Occipital lobe (tissue), 2 donors: ENCODE data around the gene NF2. TPM values are rescaled to one million over a fixed set of nuclear protein-coding genes. Genes with fewer than 3 reads are reported as not detected.
A peak's percentile ranks its signal among the peaks of the same experiment; 100 is the strongest.
"Not testable (repeated sequence)": the region's sequence is repeated elsewhere in the genome, so short reads cannot be mapped to it uniquely, and the experiment has no call there.

Source experiments
- DNase-seq: peaks from one replicate; lab custom pipeline; 2025; lab: John Stamatoyannopoulos, UW
- total RNA-seq: library from RNA; depleted of rRNA; stranded (reverse); fragments of >200 nt; gene quantifications from one replicate; pipeline ENCODE4 v1.2.3, GENCODE V29; 2014

NF2 gene
- 41.6 TPM for total RNA-seq

DNA sequence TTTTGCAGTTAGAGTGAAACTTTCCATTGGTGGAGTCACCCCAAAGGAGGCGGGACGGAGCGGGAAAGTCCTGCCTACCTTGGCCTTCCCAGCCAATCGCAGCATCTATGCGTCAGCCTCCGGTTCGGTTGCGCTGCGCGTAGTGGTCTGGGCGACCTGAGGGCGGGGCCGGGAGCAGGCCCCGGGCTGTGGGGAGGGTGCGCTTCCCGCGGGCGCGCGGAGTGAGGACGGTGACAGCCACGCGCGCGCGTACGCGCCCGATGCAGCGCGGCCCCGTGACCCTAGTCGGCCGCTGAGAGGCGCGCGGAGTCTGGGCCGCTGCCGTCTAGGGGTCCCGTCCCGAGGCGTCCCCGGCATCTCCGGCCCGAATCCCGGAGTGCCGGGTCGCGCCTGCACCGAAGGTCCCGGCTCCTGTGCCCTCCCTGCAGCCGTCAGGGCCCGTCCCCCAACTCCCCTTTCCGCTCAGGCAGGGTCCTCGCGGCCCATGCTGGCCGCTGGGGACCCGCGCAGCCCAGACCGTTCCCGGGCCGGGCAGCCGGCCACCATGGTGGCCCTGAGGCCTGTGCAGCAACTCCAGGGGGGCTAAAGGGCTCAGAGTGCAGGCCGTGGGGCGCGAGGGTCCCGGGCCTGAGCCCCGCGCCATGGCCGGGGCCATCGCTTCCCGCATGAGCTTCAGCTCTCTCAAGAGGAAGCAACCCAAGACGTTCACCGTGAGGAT is at the start of gene NF2:
TSS of gene NF2 (plus strand) at position 276 of the 718 bp plus-strand sequence. CDS start at position 642, 366 bp downstream.
- DNase-seq: peak; percentile 100

- DNase-seq: no peak
These were observed 48.3 kb upstream of the NF2 start for GRCh38 chr22:29555065-29555644.

- no peak for DNase-seq
These were observed 44.4 kb upstream of the NF2 start for GRCh38 chr22:29559030-29559429.

- DNase-seq: no peak
These were observed 43.6 kb upstream of the NF2 start for GRCh38 chr22:29559853-29560252.

- no peak for DNase-seq
These were observed 39.6 kb upstream of the NF2 start for GRCh38 chr22:29563652-29564460.

DNA sequence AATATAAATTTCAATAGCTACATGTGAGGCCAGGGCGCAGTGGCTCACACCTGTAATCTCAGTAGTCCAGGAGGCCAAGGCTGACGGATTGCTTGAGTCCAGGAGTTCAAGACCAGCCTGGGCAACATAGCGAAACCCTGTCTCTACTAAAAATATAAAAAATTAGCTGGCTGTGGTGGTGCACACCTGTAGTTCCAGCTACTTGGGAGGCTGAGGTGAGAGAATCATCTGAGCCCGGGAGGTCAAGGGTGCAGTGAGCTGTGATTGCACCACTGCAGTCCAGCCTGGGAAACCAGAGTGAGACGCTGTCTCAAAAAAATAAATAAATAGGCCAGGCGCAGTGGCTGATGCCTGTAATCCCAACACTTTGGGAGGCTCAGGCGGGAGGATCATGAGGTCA is 36.9 kb upstream of the NF2 start:
- DNase-seq: not testable (repeated sequence)

DNA sequence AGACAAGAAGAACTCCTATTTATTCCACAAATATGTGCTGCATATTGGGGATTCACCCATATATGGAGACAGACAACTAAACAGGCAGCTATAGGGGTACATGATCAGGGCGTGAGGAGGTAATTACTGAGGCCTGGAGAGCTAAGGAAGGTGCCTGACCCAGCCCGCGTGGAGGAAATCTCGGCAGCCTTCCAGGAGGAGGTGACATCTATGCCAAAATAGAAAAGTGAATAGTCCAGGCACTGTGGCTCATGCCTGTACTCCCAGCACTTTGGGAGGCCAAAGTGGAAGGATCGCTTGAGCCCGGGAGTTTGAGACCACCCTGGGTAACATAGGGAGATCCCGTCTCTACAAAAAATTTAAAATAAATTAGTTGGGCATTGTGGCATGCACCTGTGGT is 36.1 kb upstream of the NF2 start:
- DNase-seq: no peak

GRCh38 chr22:29569011-29569678 is 34.3 kb upstream of the NF2 start:
- DNase-seq: no peak

DNA sequence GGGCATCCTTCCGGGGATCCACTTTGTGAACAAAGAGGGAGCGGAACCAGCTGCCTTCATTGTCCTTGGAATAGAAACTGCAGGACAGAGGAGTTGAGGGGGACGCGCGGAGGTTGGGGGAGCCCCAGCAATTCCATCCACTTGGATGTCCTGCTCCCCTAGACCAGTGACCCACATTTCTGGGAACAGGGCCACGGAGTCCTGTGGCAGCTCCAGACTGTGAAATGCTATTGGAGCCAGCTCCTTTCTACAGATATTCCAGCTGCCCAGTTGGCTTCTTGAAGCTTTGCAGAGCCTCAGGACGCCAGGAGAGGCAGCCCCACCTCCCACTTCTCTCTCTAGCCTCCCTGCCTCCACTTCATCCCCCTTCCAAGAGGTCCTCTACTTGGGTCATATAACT is 33.0 kb upstream of the NF2 start:
- DNase-seq: no peak

DNA sequence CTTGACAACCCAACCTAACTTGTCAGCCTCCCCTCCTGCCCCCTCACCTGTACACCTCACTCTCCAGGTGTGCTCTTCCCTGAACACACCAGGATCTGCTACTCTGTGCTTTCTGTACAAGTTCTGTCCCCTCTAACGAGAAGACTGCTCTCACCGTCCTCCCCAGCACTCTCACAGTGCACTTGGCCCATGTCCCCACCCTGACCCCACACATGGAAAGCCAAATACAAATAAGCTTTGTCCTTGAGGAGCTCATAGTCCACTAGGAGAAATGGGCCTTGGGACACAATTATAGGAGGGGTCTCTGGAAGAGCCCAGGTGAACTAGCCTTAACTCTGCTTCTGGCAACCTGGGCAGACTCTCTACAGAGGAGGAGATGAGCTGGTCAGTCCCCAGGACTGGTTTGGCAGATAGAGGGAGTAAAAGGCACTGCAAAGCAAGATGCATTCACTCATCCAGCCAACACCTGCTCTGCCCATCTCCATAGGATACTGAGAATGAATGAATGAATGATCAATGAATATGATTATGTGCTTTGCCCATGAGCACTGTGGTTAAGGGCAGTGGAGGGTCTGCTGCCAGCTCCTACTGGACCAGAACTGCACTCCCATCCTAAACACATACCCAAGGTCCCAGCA is 32.4 kb upstream of the NF2 start:
- no peak for DNase-seq

- DNase-seq: no peak
These were observed 28.5 kb upstream of the NF2 start for GRCh38 chr22:29574762-29575450.

GRCh38 chr22:29578462-29579200 is 24.8 kb upstream of the NF2 start:
- no peak for DNase-seq

- DNase-seq: no peak
These were observed 23.1 kb upstream of the NF2 start for GRCh38 chr22:29580200-29580810.

- no peak for DNase-seq
These were observed 21.6 kb upstream of the NF2 start for GRCh38 chr22:29581799-29582198.

DNA sequence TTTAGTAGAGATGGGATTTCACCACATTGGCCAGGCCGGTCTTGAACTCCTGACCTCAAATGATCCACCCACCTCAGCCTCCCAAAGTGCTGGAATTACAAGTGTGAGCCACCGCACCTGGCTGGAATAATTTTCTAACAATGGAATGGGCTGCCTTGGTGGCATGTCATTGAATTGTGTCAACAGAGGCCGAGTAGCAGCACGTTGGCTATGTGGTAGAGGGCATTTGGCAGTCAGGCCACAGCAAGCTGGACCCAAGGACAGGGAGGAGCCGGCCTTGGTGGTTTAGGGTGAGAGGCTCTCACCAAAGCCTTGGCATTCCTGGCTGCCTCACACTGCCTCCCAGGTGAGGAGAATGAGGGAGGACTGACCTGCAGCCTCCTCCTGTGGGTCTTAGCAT is 18.5 kb upstream of the NF2 start:
- DNase-seq: no peak

DNA sequence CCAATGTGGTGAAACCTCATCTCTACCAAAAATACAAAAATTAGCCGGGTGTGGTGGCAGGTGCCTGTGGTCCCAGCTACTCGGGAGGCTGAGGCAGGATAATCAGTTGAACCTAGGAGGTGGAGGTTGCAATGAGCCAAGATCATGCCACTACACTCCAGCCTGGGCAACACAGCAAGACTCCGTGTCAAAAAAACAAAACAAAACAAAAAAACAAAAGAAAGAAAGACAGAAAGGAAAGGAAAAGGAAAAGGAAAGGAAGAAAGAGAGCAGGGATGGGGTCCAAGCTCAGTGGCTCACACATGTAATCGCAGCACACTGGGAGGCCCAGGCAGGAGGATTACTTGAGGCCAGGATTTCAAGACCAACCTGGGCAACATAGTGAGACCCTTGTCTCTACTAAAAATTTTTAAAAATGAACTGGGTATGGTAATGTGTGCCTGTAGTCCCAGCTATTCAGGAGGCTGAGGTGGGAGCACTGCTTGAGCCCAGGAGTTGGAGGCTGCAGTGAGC is 17.2 kb upstream of the NF2 start:
- DNase-seq: not testable (repeated sequence)

GRCh38 chr22:29587938-29588699 is 15.3 kb upstream of the NF2 start:
- no peak for DNase-seq

DNA sequence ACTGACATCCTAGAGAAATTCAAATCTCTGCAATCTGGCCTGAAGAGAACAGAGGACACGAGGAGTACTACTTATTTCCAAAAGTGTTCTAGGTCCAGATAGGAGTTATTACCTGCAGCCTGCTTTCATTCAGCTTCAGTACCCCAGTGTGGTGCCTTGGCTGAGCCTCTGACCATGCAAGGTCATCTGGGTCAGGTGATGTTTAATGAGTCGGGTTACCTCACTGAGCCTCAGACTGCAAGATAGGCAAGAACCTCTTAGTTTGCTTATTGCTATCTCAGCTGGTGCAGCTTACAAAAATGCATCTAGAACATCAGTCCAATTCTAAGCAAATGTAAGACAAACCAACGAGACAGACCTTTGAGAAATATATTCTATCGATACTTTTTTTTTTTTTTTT is 9.5 kb upstream of the NF2 start:
- DNase-seq: no peak

DNA sequence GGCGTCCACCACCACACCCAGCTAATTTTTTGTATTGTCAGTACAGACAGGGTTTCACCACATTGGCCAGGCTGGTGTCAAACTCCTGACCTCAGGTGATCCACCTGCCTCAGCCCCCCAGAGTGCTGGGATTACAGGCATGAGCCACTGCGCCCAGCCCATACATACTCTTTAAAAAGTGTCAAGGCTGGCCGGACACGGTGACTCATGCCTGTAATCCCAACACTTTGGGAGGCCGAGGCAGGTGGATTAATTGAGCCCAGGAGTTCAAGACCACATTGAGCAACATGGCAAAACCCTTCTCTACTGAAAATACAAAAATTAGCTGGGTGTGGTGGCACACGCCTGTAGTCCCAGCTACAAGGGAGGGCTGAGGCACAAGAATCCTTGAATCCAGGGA is 9.0 kb upstream of the NF2 start:
- DNase-seq: not testable (repeated sequence)
